ENCODE measurements around the gene CD7.

CD7 gene

DNA sequence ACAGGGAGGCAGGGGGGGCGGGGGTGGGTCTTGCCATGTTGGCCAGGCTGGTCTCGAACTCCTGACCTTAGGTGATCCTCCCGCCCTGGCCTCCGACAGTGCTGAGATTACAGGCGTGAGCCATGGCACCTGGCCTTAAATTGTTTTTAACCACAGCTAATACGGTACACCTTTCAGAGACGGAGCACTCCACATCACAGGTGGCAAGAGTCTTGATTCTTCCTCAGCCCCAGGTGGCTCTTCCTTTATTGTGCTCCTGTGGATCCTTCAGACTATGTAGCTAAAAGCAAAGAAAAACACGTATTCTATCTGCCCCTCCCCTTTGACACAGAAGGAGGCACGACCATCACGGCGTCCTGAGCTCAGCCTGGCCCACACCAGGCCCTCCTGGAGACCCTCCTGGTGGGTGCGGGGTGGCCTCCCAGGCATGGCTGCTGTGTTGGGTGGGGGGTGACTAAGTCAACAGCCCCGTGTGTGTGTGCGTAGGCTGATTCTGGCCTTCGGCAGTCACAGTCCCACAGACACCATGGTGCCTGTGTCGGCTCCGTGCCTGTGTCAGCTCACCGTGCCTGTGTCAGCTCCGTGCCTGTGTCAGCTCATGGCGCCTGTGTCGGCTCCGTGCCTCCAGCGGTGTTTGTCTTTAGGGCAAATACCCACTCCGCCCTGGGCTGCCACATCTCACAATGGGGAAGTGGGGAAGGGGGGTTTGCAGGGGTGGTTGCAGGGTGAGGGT, 26.9 kb upstream of the CD7 start:
- TF ChIP-seq SIN3A (IDR thresholded peaks at IDR 0.05; ENCODE audit: borderline replicate concordance, insufficient read depth, low read length) (no peak), TAF1 (IDR thresholded peaks at IDR 0.05; ENCODE audit: borderline replicate concordance, insufficient read depth, low read length) (no peak), POLR2AphosphoS5 (IDR thresholded peaks at IDR 0.05; ENCODE audit: low read depth, low read length) (no peak), FOXP2 (optimal IDR thresholded peaks at IDR 0.05; ENCODE audit: borderline replicate concordance, extremely low read depth, extremely low read length, insufficient read depth) (no peak)
- TF ChIP-seq, protein P1, sequence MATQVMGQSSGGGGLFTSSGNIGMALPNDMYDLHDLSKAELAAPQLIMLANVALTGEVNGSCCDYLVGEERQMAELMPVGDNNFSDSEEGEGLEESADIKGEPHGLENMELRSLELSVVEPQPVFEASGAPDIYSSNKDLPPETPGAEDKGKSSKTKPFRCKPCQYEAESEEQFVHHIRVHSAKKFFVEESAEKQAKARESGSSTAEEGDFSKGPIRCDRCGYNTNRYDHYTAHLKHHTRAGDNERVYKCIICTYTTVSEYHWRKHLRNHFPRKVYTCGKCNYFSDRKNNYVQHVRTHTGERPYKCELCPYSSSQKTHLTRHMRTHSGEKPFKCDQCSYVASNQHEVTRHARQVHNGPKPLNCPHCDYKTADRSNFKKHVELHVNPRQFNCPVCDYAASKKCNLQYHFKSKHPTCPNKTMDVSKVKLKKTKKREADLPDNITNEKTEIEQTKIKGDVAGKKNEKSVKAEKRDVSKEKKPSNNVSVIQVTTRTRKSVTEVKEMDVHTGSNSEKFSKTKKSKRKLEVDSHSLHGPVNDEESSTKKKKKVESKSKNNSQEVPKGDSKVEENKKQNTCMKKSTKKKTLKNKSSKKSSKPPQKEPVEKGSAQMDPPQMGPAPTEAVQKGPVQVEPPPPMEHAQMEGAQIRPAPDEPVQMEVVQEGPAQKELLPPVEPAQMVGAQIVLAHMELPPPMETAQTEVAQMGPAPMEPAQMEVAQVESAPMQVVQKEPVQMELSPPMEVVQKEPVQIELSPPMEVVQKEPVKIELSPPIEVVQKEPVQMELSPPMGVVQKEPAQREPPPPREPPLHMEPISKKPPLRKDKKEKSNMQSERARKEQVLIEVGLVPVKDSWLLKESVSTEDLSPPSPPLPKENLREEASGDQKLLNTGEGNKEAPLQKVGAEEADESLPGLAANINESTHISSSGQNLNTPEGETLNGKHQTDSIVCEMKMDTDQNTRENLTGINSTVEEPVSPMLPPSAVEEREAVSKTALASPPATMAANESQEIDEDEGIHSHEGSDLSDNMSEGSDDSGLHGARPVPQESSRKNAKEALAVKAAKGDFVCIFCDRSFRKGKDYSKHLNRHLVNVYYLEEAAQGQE (IDR thresholded peaks at IDR 0.05; ENCODE audit: insufficient read depth in 1 of 2, low read depth in 2 of 2, low read length in 2 of 2) = no peak

DNA sequence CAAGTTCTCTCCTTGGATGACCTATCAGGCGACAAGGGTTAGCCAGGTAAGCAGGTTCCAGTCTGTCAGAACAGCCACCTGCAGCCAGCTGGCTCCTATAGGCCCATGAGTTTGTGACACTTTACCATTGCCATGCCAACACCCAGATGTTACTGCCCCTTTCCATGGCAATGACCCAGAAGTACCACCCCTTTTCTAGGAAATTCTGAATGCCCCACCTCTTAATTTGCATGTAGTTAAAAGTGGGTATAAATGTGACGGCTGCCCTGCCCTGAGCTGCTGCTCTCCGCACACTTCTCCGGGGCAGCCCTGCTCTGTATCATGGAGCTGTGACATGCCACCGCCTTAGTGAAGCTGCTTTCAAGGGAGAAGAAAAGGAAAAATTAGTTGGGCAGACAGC, 26.2 kb upstream of the CD7 start:
- TF ChIP-seq, protein P1 (IDR thresholded peaks at IDR 0.05; ENCODE audit: insufficient read depth in 1 of 2, low read depth in 2 of 2, low read length in 2 of 2) = no peak
- TF ChIP-seq POLR2AphosphoS5 (IDR thresholded peaks at IDR 0.05; ENCODE audit: low read depth, low read length) (no peak), FOXP2 (optimal IDR thresholded peaks at IDR 0.05; ENCODE audit: borderline replicate concordance, extremely low read depth, extremely low read length, insufficient read depth) (no peak), TAF1 (IDR thresholded peaks at IDR 0.05; ENCODE audit: borderline replicate concordance, insufficient read depth, low read length) (no peak), SIN3A (IDR thresholded peaks at IDR 0.05; ENCODE audit: borderline replicate concordance, insufficient read depth, low read length) (no peak)

DNA sequence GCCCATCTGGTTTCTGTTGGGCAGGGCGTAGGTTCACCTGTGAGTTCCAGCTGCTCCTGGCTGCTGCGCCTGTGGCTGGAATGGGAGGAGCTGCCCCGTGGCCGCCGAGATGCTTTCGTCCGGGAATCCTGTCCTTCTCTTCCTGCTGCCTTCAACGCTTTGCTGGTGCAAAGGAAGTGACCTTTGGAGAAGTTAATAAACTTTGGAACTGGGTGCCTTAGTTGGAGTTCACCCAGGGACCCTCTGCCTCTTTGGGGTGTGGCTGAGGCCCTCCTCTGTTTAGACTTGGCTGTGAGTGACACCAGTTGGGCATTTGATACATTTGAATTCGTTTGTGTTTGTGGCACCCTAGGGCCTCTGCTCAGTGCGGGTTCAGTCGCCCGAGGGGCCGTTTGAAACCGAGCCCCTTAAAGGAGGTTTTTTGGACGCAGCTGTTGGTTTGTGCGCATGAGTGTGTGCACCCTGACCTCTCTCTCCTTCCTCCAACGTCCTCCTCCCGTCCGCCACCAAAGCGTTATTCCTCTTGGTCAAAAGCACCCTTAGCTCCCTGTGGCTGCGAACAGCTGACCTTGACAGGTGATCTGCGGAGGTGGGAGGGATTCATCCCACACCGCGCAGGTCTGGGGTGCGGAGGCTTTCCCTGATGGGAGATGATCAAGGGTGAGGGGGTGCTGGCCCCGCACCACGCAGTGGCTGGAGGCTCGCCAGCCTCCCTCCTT, 25.1 kb upstream of the CD7 start:
- TF ChIP-seq, protein P1 (IDR thresholded peaks at IDR 0.05; ENCODE audit: insufficient read depth in 1 of 2, low read depth in 2 of 2, low read length in 2 of 2) = no peak

DNA sequence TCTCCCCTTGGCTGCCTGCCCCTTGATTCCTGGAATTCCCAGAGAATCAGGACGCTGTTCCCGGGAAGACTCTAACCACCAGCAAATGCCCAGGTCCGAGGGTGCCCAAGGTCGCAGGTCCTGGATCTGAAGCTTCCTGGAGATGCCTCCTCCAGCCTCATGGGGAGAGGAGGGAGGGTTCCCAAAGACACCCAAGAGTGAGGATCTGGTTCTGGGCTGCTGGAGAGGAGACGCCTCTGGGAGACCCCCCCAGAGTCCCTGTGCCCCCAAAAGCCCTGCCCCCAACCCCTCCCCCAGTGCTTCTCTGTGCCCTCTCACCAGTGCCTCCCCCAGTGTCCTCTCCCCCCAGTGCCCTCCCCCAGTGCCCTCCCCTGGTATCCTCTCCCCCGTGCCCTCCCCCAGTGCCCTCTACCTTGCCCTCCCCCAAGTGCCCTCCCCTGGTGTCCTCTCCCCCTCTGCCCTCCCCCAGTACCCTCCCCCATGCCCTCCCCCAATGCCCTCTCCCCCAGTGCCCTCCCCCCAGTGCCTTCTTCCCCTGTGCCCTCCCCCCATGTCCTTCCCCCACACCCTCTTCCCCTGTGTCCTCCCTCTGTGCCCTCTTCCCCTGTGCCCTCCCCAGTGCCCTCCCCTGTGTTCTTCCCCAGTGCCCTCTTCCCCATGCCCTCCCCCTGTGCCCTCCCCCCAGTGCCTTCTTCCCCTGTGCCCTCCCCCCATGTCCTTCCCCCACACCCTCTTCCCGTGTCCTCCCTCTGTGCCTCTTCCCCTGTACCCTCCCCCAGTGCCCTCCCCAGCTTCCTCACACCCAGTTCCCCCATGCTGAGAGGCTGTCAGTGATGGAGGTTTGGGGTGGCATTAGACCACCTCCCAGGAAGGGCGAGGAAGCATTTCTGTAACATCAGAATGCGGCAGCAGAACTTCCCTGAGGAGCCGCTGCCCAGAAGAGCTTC, 22.5 kb upstream of the CD7 start:
- TF ChIP-seq TAF1 (IDR thresholded peaks at IDR 0.05; ENCODE audit: borderline replicate concordance, insufficient read depth, low read length) = no peak
- TF ChIP-seq SIN3A (IDR thresholded peaks at IDR 0.05; ENCODE audit: borderline replicate concordance, insufficient read depth, low read length) = no peak
- TF ChIP-seq FOXP2 (optimal IDR thresholded peaks at IDR 0.05; ENCODE audit: borderline replicate concordance, extremely low read depth, extremely low read length, insufficient read depth) = no peak
- TF ChIP-seq, protein P1 (IDR thresholded peaks at IDR 0.05; ENCODE audit: insufficient read depth in 1 of 2, low read depth in 2 of 2, low read length in 2 of 2) = no peak
- no peak for TF ChIP-seq POLR2AphosphoS5 (IDR thresholded peaks at IDR 0.05; ENCODE audit: low read depth, low read length)

Measured in PFSK-1 (cell line).